Measurements from ENCODE around the gene SKI. TPM values are rescaled to one million over a fixed set of nuclear protein-coding genes. Genes with fewer than 3 reads are reported as not detected.
A peak's percentile ranks its signal among the peaks of the same experiment; 100 is the strongest.

Gene SKI
- total and polyA plus RNA-seq, 10 of the 15 experiments (the other 5 are each of a cell fraction or from before 2014, with no cell fraction given) = 0.03 to 14.9 (median 0.96) TPM

DNA sequence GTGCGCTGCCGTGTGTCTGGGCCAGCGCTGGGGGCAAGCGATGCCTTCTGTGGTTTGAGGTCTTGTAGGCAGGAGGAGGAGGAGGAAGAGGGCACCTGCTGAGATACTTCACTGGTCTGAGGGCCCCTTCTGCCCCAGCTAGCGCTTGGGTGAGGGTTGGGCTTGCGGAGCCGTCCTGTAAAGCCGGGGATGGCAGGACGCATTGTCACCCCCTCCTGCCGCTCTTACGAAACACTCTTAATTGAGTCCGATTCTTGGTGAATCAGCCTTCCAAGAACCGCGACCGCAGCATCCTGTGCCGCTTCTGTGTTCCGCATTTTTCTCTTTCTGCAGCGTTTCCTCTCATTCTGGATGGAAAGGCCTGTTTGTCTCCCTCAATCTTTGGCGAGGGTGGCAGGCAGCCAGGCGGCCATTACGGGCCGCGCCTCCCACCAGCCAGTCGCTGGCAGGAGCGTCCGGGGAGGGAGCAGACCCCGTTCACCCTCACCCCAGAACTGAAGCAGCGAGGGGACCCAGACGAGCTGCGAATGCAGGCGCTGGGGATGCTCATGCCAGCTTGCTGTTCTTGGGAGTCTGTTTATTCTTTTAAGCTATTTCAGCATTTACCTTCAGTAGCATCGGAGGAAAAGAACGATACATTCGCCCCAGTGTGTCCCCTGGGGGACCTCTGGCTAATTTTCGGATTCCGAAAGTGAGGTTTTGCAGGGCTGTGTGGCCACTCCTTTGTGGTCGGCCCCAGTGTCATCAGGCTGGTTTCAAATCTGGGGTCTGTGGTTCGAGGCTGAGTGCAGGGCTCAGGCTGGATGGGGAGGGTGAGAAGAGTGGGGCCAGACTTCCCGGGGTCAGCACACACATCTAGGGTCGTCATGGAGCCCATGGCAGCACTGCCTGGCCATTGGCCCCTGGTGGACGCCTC lies 62.7 kb downstream of the SKI start (continued):
- TF ChIP-seq, protein P1, sequence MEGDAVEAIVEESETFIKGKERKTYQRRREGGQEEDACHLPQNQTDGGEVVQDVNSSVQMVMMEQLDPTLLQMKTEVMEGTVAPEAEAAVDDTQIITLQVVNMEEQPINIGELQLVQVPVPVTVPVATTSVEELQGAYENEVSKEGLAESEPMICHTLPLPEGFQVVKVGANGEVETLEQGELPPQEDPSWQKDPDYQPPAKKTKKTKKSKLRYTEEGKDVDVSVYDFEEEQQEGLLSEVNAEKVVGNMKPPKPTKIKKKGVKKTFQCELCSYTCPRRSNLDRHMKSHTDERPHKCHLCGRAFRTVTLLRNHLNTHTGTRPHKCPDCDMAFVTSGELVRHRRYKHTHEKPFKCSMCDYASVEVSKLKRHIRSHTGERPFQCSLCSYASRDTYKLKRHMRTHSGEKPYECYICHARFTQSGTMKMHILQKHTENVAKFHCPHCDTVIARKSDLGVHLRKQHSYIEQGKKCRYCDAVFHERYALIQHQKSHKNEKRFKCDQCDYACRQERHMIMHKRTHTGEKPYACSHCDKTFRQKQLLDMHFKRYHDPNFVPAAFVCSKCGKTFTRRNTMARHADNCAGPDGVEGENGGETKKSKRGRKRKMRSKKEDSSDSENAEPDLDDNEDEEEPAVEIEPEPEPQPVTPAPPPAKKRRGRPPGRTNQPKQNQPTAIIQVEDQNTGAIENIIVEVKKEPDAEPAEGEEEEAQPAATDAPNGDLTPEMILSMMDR (IDR thresholded peaks at IDR 0.05 in 2 of 3, conservative IDR thresholded peaks at IDR 0.05 in 1 of 3; ENCODE audit: control insufficient read depth in 2 of 3, extremely low read depth in 1 of 3, insufficient read depth in 1 of 3, low read depth in 3 of 3, low read length in 3 of 3) = no peak
- TF ChIP-seq YBX1 (IDR thresholded peaks at IDR 0.05) = no peak
- TF ChIP-seq ZSCAN29 (IDR thresholded peaks at IDR 0.05) = peak; percentile 52; the same call in 1 of the 2 replicates
- TF ChIP-seq, protein P2, sequence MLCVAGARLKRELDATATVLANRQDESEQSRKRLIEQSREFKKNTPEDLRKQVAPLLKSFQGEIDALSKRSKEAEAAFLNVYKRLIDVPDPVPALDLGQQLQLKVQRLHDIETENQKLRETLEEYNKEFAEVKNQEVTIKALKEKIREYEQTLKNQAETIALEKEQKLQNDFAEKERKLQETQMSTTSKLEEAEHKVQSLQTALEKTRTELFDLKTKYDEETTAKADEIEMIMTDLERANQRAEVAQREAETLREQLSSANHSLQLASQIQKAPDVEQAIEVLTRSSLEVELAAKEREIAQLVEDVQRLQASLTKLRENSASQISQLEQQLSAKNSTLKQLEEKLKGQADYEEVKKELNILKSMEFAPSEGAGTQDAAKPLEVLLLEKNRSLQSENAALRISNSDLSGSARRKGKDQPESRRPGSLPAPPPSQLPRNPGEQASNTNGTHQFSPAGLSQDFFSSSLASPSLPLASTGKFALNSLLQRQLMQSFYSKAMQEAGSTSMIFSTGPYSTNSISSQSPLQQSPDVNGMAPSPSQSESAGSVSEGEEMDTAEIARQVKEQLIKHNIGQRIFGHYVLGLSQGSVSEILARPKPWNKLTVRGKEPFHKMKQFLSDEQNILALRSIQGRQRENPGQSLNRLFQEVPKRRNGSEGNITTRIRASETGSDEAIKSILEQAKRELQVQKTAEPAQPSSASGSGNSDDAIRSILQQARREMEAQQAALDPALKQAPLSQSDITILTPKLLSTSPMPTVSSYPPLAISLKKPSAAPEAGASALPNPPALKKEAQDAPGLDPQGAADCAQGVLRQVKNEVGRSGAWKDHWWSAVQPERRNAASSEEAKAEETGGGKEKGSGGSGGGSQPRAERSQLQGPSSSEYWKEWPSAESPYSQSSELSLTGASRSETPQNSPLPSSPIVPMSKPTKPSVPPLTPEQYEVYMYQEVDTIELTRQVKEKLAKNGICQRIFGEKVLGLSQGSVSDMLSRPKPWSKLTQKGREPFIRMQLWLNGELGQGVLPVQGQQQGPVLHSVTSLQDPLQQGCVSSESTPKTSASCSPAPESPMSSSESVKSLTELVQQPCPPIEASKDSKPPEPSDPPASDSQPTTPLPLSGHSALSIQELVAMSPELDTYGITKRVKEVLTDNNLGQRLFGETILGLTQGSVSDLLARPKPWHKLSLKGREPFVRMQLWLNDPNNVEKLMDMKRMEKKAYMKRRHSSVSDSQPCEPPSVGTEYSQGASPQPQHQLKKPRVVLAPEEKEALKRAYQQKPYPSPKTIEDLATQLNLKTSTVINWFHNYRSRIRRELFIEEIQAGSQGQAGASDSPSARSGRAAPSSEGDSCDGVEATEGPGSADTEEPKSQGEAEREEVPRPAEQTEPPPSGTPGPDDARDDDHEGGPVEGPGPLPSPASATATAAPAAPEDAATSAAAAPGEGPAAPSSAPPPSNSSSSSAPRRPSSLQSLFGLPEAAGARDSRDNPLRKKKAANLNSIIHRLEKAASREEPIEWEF (IDR thresholded peaks at IDR 0.05; ENCODE audit: insufficient replicate concordance, low read depth, low read length) = no peak
- TF ChIP-seq TCF7 (IDR thresholded peaks at IDR 0.05; ENCODE audit: borderline replicate concordance) = no peak
- TF ChIP-seq RB1 (IDR thresholded peaks at IDR 0.05; ENCODE audit: borderline replicate concordance) = 0 out of 2 replicates have a peak, but pooled peaks have one; percentile 28
- TF ChIP-seq CBX5 (IDR thresholded peaks at IDR 0.05; ENCODE audit: low read depth) = no peak
- no peak for TF ChIP-seq TARDBP (IDR thresholded peaks at IDR 0.05; ENCODE audit: borderline replicate concordance)
- 0 out of 2 replicates have a peak, but pooled peaks have one; percentile 26 for TF ChIP-seq NR2F1 (conservative IDR thresholded peaks at IDR 0.05)
- peak; percentile 66; the same call in 1 of the 2 replicates for TF ChIP-seq DPF2 (IDR thresholded peaks at IDR 0.05)
- peak; percentile 81 for TF ChIP-seq MEF2B (IDR thresholded peaks at IDR 0.05; ENCODE audit: partially characterized antibody, poor library complexity, severe bottlenecking)
- TF ChIP-seq RAD21 (IDR thresholded peaks at IDR 0.05; ENCODE audit: insufficient read depth, low read depth, low read length) = no peak
- no peak for TF ChIP-seq STAT3 (IDR thresholded peaks at IDR 0.05; ENCODE audit: low read depth, low read length)
- TF ChIP-seq MTA2 (IDR thresholded peaks at IDR 0.05; ENCODE audit: low read depth) = peak; percentile 73; the same call in 1 of the 2 replicates
- peak; percentile 92 for TF ChIP-seq RUNX3 (IDR thresholded peaks at IDR 0.05; ENCODE audit: low read length)
- no peak for TF ChIP-seq SMC3 (IDR thresholded peaks at IDR 0.05; ENCODE audit: borderline replicate concordance, low read length)
- peak; percentile 14 for TF ChIP-seq SP1 (IDR thresholded peaks at IDR 0.05; ENCODE audit: low read depth, low read length)
- peak; percentile 80 for TF ChIP-seq EED (IDR thresholded peaks at IDR 0.05; ENCODE audit: low read depth)
- no peak for TF ChIP-seq HDGF (IDR thresholded peaks at IDR 0.05)
- no peak for TF ChIP-seq MYC (IDR thresholded peaks at IDR 0.05; ENCODE audit: insufficient read depth, insufficient read length, insufficient replicate concordance, low read length, severe bottlenecking)
- TF ChIP-seq BCL11A (IDR thresholded peaks at IDR 0.05; ENCODE audit: low read depth, low read length) = peak; percentile 63
- no peak for TF ChIP-seq FOXM1 (IDR thresholded peaks at IDR 0.05; ENCODE audit: low read depth, low read length)
- peak; percentile 76 for TF ChIP-seq YY1 (IDR thresholded peaks at IDR 0.05; ENCODE audit: low read depth, low read length)
- TF ChIP-seq SMAD5 (IDR thresholded peaks at IDR 0.05; ENCODE audit: low read depth) = no peak
